ENCODE data around the gene FASN. TPM values are rescaled to one million over a fixed set of nuclear protein-coding genes. Genes with fewer than 3 reads are reported as not detected.
A peak's percentile ranks its signal among the peaks of the same experiment; 100 is the strongest.

The FASN gene
- polyA plus RNA-seq, 1 donor from 2014 or later = 26.4 TPM

DNA sequence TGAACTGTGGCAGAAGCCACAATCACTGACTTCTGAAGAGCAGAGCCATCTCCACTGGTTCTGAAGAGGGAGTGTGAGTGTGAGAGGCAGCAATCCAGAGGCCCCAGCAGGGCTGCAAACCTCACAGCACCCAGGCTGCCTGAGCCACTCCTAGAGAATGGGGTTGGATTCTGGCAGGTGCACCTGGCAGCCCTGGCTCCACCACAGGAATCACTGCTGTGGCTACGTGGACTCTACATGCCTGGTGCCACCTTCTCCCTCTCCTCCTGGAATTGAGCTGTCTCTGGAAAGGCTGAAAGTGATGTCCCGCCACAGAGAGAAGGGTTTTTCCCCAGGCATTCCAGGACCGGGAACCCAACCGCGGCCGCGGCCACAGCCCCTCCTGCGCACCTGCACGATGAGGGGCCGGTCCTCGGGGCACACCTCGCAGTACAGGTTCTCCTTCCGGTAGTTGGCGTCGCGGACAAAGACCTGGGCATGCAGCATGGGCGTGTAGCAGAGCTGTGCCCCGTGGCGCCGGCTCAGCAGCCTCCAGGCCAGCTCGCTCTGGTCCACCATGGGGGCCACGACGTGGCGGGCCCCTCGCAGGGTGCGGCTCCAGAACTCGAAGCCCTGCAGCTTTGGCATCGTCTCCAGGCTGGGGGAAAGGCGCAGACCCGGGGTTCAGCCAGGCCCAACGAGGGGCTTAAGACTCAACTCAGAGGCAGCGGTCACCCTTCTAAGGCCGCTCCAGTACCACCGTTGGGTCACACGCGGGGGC is 33.4 kb downstream of the FASN start:
- no peak overlapping the region for H3K27ac ChIP-seq (ENCODE audit: low read length)
- peak overlapping the region; percentile 72 for H3K9ac ChIP-seq (ENCODE audit: low read length)
- no peak overlapping the region for H2AFZ ChIP-seq (ENCODE audit: low read depth, low read length)
- H3K4me2 ChIP-seq (ENCODE audit: low read length) = peak overlapping the region; percentile 61
- H3K27me3 ChIP-seq (ENCODE audit: insufficient read depth, low read depth, low read length) = no peaks in the 10 kb centered on the region
- no peaks in the 10 kb centered on the region for H3K36me3 ChIP-seq (ENCODE audit: insufficient read depth, low read length)
- no peak for TF ChIP-seq TAF1 (IDR thresholded peaks at IDR 0.05; ENCODE audit: low read depth)
- TF ChIP-seq RAD21 (conservative IDR thresholded peaks at IDR 0.05) = no peak
- TF ChIP-seq EZH2 (IDR thresholded peaks at IDR 0.05; ENCODE audit: borderline replicate concordance, insufficient read depth, low read length, poor library complexity, severe bottlenecking) = no peak
- no peak for TF ChIP-seq POLR2AphosphoS5 (IDR thresholded peaks at IDR 0.05)
- TF ChIP-seq, protein P1, sequence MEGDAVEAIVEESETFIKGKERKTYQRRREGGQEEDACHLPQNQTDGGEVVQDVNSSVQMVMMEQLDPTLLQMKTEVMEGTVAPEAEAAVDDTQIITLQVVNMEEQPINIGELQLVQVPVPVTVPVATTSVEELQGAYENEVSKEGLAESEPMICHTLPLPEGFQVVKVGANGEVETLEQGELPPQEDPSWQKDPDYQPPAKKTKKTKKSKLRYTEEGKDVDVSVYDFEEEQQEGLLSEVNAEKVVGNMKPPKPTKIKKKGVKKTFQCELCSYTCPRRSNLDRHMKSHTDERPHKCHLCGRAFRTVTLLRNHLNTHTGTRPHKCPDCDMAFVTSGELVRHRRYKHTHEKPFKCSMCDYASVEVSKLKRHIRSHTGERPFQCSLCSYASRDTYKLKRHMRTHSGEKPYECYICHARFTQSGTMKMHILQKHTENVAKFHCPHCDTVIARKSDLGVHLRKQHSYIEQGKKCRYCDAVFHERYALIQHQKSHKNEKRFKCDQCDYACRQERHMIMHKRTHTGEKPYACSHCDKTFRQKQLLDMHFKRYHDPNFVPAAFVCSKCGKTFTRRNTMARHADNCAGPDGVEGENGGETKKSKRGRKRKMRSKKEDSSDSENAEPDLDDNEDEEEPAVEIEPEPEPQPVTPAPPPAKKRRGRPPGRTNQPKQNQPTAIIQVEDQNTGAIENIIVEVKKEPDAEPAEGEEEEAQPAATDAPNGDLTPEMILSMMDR (IDR thresholded peaks at IDR 0.05; ENCODE audit: poor library complexity, severe bottlenecking) = no peak
- TF ChIP-seq EP300 (conservative IDR thresholded peaks at IDR 0.05; ENCODE audit: poor library complexity, severe bottlenecking) = no peak
- no peak for TF ChIP-seq MXI1 (conservative IDR thresholded peaks at IDR 0.05; ENCODE audit: poor library complexity, severe bottlenecking)
- no peaks in the 10 kb centered on the region for H3K9me3 ChIP-seq (ENCODE audit: low read length)
- peak overlapping the region; percentile 94 for H3K4me3 ChIP-seq (ENCODE audit: low read length)
- H3F3A ChIP-seq (ENCODE audit: insufficient read depth, low read length, poor library complexity, severe bottlenecking) = no peaks in the 10 kb centered on the region
- H3K79me2 ChIP-seq (replicated peaks; ENCODE audit: insufficient read depth, low read length) = no peaks in the 10 kb centered on the region
- H4K20me1 ChIP-seq (ENCODE audit: insufficient read depth) = no peaks in the 10 kb centered on the region
- H3K9me2 ChIP-seq (ENCODE audit: insufficient read depth, low read length) = no peaks in the 10 kb centered on the region

DNA sequence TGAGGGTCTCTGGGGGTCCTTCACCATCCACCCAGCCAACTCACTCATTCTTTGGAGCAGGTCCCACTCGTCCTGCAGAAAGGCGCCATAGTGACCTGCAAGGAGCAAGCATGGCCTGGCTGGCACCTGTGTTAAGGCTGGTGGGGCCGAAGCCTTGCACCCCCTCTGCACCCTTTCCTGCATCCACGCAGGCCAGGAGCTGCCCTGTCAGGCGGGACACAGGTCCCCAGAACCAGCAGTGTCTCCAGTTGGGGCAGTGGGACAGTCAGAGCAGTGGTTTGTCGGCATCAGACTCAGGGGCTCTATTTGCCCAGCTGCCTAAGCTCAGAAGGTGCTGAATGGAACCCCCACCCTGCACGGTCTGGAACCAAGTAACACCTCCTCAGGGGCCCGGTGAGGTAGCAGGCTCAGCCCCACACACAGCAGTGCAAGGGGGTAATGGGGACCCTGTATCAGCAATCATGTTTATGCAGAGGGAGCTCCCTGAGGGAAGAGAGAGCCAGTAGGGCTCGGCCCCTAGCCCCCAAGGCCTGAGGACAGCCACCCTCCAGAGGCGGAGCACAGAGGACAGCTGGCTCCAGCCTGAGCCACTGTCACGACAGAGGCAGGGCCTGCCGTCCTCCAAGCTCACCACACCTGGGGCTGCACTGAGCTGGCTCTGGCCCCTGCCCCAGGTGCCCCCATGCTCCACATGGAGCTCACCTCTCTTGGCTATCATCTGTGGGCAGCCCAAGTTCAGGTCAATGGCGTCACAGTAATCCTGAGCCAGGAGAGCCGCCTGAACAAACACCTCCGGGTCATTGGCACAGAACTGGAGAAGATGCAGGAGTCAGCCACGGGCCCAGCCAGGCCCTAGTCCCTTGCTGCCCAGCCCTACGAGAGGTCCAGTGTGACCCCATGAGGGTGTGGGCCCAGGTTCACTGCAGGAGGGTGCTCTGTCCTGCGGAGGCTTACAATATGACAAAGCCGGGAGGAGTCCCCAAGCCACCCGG is 34.3 kb downstream of the FASN start:
- no peaks in the 10 kb centered on the region for H3F3A ChIP-seq (ENCODE audit: insufficient read depth, low read length, poor library complexity, severe bottlenecking)
- no peaks in the 10 kb centered on the region for H3K36me3 ChIP-seq (ENCODE audit: insufficient read depth, low read length)
- H3K9me2 ChIP-seq (ENCODE audit: insufficient read depth, low read length) = no peaks in the 10 kb centered on the region
- H3K79me2 ChIP-seq (replicated peaks; ENCODE audit: insufficient read depth, low read length) = no peaks in the 10 kb centered on the region
- H3K9me3 ChIP-seq (ENCODE audit: low read length) = no peaks in the 10 kb centered on the region
- H4K20me1 ChIP-seq (ENCODE audit: insufficient read depth) = no peaks in the 10 kb centered on the region
- H3K9ac ChIP-seq (ENCODE audit: low read length) = no peak overlapping the region
- no peak overlapping the region for H3K27ac ChIP-seq (ENCODE audit: low read length)
- TF ChIP-seq TAF1 (IDR thresholded peaks at IDR 0.05; ENCODE audit: low read depth) = no peak
- no peak for TF ChIP-seq POLR2AphosphoS5 (IDR thresholded peaks at IDR 0.05)
- TF ChIP-seq, protein P1 (IDR thresholded peaks at IDR 0.05; ENCODE audit: poor library complexity, severe bottlenecking) = no peak
- H2AFZ ChIP-seq (ENCODE audit: low read depth, low read length) = no peak overlapping the region
- H3K4me2 ChIP-seq (ENCODE audit: low read length) = no peak overlapping the region
- no peaks in the 10 kb centered on the region for H3K27me3 ChIP-seq (ENCODE audit: insufficient read depth, low read depth, low read length)
- H3K4me3 ChIP-seq (ENCODE audit: low read length) = peak overlapping the region; percentile 94
